Osteoblast (primary cell): ENCODE data around the gene ARHGEF40. TPM values are rescaled to one million over a fixed set of nuclear protein-coding genes. Genes with fewer than 3 reads are reported as not detected.

Source experiments
- DNase-seq: peaks from one replicate; pipeline ENCODE4 v3.0.0; 2011; ENCODE audit warnings: low spot score, mixed read lengths; ENCODE audit not compliant: insufficient read length; ENCODE audit errors: missing footprints
- H2AFZ ChIP-seq: 2 replicates; pipeline ENCODE4 v1.6.0; 2011; ENCODE audit warnings: mild to moderate bottlenecking, low read length
- H3K27ac ChIP-seq: 2 replicates; pipeline ENCODE4 v1.5.1; 2011; ENCODE audit warnings: mild to moderate bottlenecking, low read depth, low read length, moderate library complexity
- H3K27me3 ChIP-seq: 2 replicates; pipeline ENCODE4 v1.6.0; 2012; ENCODE audit warnings: mild to moderate bottlenecking, control low read depth, inconsistent platforms, low read length, moderate library complexity; ENCODE audit not compliant: insufficient read depth
- H3K36me3 ChIP-seq: 2 replicates; pipeline ENCODE4 v1.5.1; 2011; ENCODE audit warnings: mild to moderate bottlenecking, low read length, control low read depth, moderate library complexity; ENCODE audit not compliant: insufficient read depth
- H3K4me1 ChIP-seq: 2 replicates; pipeline ENCODE4 v1.5.1; 2011; ENCODE audit warnings: mild to moderate bottlenecking, low read length, control low read depth, moderate library complexity; ENCODE audit not compliant: insufficient read depth
- H3K4me2 ChIP-seq: 2 replicates; pipeline ENCODE4 v1.6.0; 2011; ENCODE audit warnings: mild to moderate bottlenecking, low read length; ENCODE audit not compliant: insufficient read depth
- H3K4me3 ChIP-seq: fragments of 200-600 bp; sonication (generic); 3 replicates; pipeline ENCODE4 v1.5.1; 2012; ENCODE audit warnings: mild to moderate bottlenecking, low read length, inconsistent platforms; ENCODE audit not compliant: insufficient read depth
- H3K79me2 ChIP-seq: 2 replicates; pipeline ENCODE4 v1.6.0; 2012; ENCODE audit warnings: mild to moderate bottlenecking, low read length, control low read depth, inconsistent platforms; ENCODE audit not compliant: insufficient read depth
- H3K9me3 ChIP-seq: 2 replicates; pipeline ENCODE4 v1.5.1; 2011; ENCODE audit warnings: low read depth, low read length, control low read depth
- H4K20me1 ChIP-seq: 2 replicates; pipeline ENCODE4 v1.6.0; 2012; ENCODE audit warnings: mild to moderate bottlenecking, low read length, control low read depth; ENCODE audit not compliant: insufficient read depth
- total RNA-seq: library from RNA; depleted of rRNA; stranded (reverse); fragments of >200 nt; gene quantifications from 2 replicates; pipeline ENCODE4 v1.2.3, GENCODE V29; 2012
- TF ChIP-seq, protein P1 (sequence below): IDR thresholded peaks from 2 replicates; pipeline ENCODE4 v1.5.1; 2011; ENCODE audit warnings: mild to moderate bottlenecking, low read depth, low read length, moderate library complexity; ENCODE audit errors: extremely low read depth

ARHGEF40 gene
- total RNA-seq, 1 donor: 33.3 TPM

DNA sequence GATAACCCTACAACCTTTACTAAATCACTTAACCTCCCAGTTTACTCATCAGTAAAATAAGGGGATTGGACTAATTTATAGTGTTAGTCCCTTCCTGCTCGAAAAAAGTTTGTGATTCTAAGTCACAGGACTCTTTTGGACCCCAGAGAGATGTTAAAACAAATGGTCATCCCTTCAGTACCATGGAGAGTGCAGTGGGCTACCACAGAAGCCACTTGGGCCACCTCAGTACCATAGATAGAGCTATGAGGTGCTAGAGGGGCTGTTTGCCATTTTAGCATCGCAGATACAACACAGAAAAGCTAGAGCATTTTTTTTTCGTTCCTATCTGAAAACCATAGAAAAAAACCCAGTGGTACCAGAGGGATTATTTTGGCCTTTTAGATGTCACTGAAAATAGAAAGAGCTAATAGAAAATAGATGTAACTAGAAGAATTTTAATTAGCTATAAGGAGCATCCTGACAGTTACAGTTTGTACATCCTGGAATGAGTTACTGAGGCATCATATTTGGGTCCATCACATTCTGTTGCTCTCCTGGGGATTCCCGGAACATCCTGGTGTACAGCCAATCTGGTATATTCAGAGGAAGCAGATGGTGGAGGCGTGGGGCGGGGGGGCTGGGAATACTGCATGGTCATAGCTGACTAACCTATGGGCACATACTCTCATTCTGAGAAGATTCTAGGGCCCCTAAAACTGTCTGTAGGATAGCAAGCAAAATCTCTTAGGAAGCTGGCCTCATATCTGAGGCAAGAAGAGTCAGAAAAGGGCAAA is 25.5 kb downstream of the ARHGEF40 start:
- H3K27me3 ChIP-seq: peaks cover 6% of the 10 kb centered on the region
- H4K20me1 ChIP-seq: peaks cover 10% of the 10 kb centered on the region
- peaks cover 18% of the 10 kb centered on the region for H3K4me1 ChIP-seq
- no peak overlapping the region for H3K27ac ChIP-seq
- TF ChIP-seq, protein P1, sequence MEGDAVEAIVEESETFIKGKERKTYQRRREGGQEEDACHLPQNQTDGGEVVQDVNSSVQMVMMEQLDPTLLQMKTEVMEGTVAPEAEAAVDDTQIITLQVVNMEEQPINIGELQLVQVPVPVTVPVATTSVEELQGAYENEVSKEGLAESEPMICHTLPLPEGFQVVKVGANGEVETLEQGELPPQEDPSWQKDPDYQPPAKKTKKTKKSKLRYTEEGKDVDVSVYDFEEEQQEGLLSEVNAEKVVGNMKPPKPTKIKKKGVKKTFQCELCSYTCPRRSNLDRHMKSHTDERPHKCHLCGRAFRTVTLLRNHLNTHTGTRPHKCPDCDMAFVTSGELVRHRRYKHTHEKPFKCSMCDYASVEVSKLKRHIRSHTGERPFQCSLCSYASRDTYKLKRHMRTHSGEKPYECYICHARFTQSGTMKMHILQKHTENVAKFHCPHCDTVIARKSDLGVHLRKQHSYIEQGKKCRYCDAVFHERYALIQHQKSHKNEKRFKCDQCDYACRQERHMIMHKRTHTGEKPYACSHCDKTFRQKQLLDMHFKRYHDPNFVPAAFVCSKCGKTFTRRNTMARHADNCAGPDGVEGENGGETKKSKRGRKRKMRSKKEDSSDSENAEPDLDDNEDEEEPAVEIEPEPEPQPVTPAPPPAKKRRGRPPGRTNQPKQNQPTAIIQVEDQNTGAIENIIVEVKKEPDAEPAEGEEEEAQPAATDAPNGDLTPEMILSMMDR: no peak
- H3K9me3 ChIP-seq: no peaks in the 10 kb centered on the region
- peaks cover 4% of the 10 kb centered on the region for H3K36me3 ChIP-seq
- H3K4me2 ChIP-seq: no peak overlapping the region
- no peak overlapping the region for H2AFZ ChIP-seq
- no peak overlapping the region for H3K4me3 ChIP-seq
- no peaks in the 10 kb centered on the region for H3K79me2 ChIP-seq
- DNase-seq: peak; percentile 93

DNA sequence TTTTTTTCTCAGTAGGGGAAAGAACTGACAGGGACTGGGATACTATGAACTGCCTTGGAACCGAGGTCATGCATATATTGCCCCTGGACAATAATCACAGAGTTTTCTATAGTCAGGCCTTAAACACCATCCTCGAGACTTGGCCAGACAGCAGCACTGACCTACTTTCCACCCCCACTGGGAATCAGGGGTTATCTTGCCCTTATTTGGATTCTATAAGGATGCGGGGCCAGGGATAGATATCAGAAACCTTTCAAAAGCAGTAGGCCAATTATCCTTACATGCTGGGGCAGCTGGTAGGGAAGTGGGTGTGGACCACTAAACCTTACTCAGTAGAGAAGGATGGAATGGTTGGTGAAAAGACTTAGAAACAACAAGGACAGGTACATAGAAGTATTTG is 26.3 kb downstream of the ARHGEF40 start:
- Histone ChIP-seq H3K36me3 (peaks cover under 1% of the 10 kb centered on the region), H3K9me3 (no peaks in the 10 kb centered on the region), H3K27me3 (peaks cover 6% of the 10 kb centered on the region), H2AFZ (no peak overlapping the region), H4K20me1 (peaks cover 10% of the 10 kb centered on the region), H3K4me3 (no peak overlapping the region), H3K4me1 (peaks cover 18% of the 10 kb centered on the region), H3K79me2 (no peaks in the 10 kb centered on the region), H3K27ac (no peak overlapping the region), H3K4me2 (no peak overlapping the region)
- TF ChIP-seq, protein P1: no peak
- DNase-seq: peak; percentile 87

DNA sequence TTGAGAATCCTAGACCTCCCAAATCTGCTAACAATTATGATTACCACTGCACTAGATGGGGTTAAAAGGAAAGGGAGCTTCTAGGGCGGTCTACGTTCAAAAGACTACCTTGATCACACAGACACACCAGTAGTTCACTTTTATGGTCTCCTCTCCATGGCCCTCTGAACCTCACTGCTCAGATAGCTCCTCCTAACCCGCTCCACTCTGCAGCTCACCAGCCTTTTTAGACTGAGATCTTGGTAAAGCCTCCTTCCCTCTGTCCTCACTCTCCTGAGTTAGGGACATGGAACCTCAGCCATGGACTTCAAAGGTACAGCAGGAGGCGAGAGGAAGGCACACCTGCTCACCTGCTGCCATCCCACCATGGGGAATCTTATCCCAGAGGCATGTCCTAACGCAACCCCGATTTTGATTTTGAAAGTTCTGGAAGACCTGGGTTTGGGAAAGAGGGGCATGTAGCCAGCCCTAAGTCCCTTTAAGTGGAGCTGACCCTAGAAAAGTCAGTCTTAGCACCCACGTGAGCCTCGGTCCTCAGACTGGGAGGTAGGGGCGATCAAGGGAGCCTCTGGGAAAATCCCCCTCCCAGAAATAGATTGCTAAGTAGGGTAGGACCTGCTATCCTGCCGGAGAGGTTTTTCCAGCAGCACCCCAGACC is 27.0 kb downstream of the ARHGEF40 start:
- no peak overlapping the region for H3K27ac ChIP-seq

More for the DNA sequence above, 27.0 kb downstream of the ARHGEF40 start:
- no peaks in the 10 kb centered on the region for H3K9me3 ChIP-seq
- TF ChIP-seq, protein P1: no peak
- no peaks in the 10 kb centered on the region for H3K79me2 ChIP-seq
- peaks cover 6% of the 10 kb centered on the region for H3K27me3 ChIP-seq
- no peak overlapping the region for H2AFZ ChIP-seq
- peaks cover 10% of the 10 kb centered on the region for H4K20me1 ChIP-seq
- DNase-seq: peak; percentile 64
- H3K4me2 ChIP-seq: no peak overlapping the region
- no peak overlapping the region for H3K4me3 ChIP-seq
- H3K36me3 ChIP-seq: no peaks in the 10 kb centered on the region
- peaks cover 18% of the 10 kb centered on the region for H3K4me1 ChIP-seq
